ENCODE results near the gene ALG6. TPM values are rescaled to one million over a fixed set of nuclear protein-coding genes. Genes with fewer than 3 reads are reported as not detected.
A peak's percentile ranks its signal among the peaks of the same experiment; 100 is the strongest.

The ALG6 gene
- total RNA-seq, 6 experiments from 2014 or later = 5.5 to 7.7 (median 6.1) TPM

GRCh38 chr1:63322944-63323864 is 44.2 kb upstream of the ALG6 start:
- H3K9me3 ChIP-seq = no peaks in the 10 kb centered on the region
- H3K36me3 ChIP-seq = no peaks in the 10 kb centered on the region
- peaks cover 32 to 85% of the 10 kb centered on the region in 2 donors for H3K27me3 ChIP-seq
- peak in 1 of 3 donors; percentile 46 for DNase-seq
- no peak overlapping the region for H3K27ac ChIP-seq
- WGBS (ENCODE audit: insufficient coverage, low coverage, low lambda C conversion rate, missing lambda C conversion rate) = 2% methylated on average over 9 of the region's 104 CpGs
- TF ChIP-seq POLR2A (IDR thresholded peaks at IDR 0.05) = no peak
- TF ChIP-seq CTCF (IDR thresholded peaks at IDR 0.05) = no peak
- peaks cover 0 to 11% (median 2%) of the 10 kb centered on the region in 4 donors for H3K4me1 ChIP-seq
- intact Hi-C loops (cut with DNase I) = loop anchor here in 1 of 2 donors (10.0 kb wide), 1 partner anchor 112 kb away; no protein-coding TSS in a partner anchor
- no peak for ATAC-seq
- peak overlapping the region; percentile 33 to 45 (median 36) for H3K4me3 ChIP-seq

GRCh38 chr1:63323865-63324778 is 43.3 kb upstream of the ALG6 start:
- no peaks in the 10 kb centered on the region for H3K9me3 ChIP-seq

GRCh38 chr1:63324779-63325119 is 42.7 kb upstream of the ALG6 start:
- no peak overlapping the region for H3K4me3 ChIP-seq
- no peak for DNase-seq
- no peaks in the 10 kb centered on the region for H3K36me3 ChIP-seq
- peaks cover 25 to 82% of the 10 kb centered on the region in 2 donors for H3K27me3 ChIP-seq
- H3K9me3 ChIP-seq = no peaks in the 10 kb centered on the region
- ATAC-seq = no peak
- H3K27ac ChIP-seq = no peak overlapping the region
- intact Hi-C loops (cut with DNase I) = loop anchor here in 1 of 2 donors (10.0 kb wide), 1 partner anchor 110 kb away; no protein-coding TSS in a partner anchor
- TF ChIP-seq POLR2A (IDR thresholded peaks at IDR 0.05) (no peak), CTCF (IDR thresholded peaks at IDR 0.05) (no peak)
- H3K4me1 ChIP-seq = peaks cover 0 to 11% (median 2%) of the 10 kb centered on the region in 4 donors
- WGBS (ENCODE audit: insufficient coverage, low coverage, low lambda C conversion rate, missing lambda C conversion rate) = 8% methylated on average over 7 of the region's 7 CpGs

More at GRCh38 chr1:63323865-63324778, 43.3 kb upstream of the ALG6 start:
- TF ChIP-seq POLR2A (IDR thresholded peaks at IDR 0.05) = no peak
- no peak for TF ChIP-seq CTCF (IDR thresholded peaks at IDR 0.05)
- intact Hi-C loops (cut with DNase I) = loop anchor here in 1 of 2 donors (10.0 kb wide), 1 partner anchor 111 kb away; no protein-coding TSS in a partner anchor
- H3K27ac ChIP-seq = no peak overlapping the region
- DNase-seq (no peak), ATAC-seq (no peak)
- peaks cover 0 to 11% (median 2%) of the 10 kb centered on the region in 4 donors for H3K4me1 ChIP-seq
- peaks cover 31 to 83% of the 10 kb centered on the region in 2 donors for H3K27me3 ChIP-seq
- 17% methylated on average over 14 of the region's 114 CpGs for WGBS (ENCODE audit: insufficient coverage, low coverage, low lambda C conversion rate, missing lambda C conversion rate)
- peak overlapping the region in 1 of 3 donors; percentile 1 for H3K4me3 ChIP-seq
- no peaks in the 10 kb centered on the region for H3K36me3 ChIP-seq

GRCh38 chr1:63325279-63325985 is 42.0 kb upstream of the ALG6 start:
- Histone ChIP-seq H3K36me3 (no peaks in the 10 kb centered on the region), H3K9me3 (no peaks in the 10 kb centered on the region), H3K4me3 (no peak overlapping the region), H3K27me3 (peaks cover 22 to 83% of the 10 kb centered on the region in 2 donors), H3K4me1 (peaks cover 0 to 11% (median 2%) of the 10 kb centered on the region in 4 donors), H3K27ac (no peak overlapping the region)
- WGBS (ENCODE audit: insufficient coverage, low coverage, low lambda C conversion rate, missing lambda C conversion rate) = 7% methylated on average over 2 of the region's 2 CpGs
- intact Hi-C loops (cut with DNase I) = loop anchor here in 1 of 2 donors (10.0 kb wide), 1 partner anchor 109 kb away; no protein-coding TSS in a partner anchor
- ATAC-seq = no peak
- TF ChIP-seq CTCF (IDR thresholded peaks at IDR 0.05) (no peak), POLR2A (IDR thresholded peaks at IDR 0.05) (no peak)
- DNase-seq = no peak
